Uterus (tissue), 4 donors: ENCODE results near the gene YAE1. TPM values are rescaled to one million over a fixed set of nuclear protein-coding genes. Genes with fewer than 3 reads are reported as not detected.

Experiments used
- DNase-seq, 2 donors: peaks; one replicate each; pipeline ENCODE4 v3.0.0-alpha.2; 2019 to 2020
- H3K27ac ChIP-seq, 2 donors: fragments of 200-600 bp; sonication (generic); 1 replicate in 1 of 2; 2 replicates in 1 of 2; pipeline ENCODE4 v1.5.1; 2016 to 2018
- H3K27me3 ChIP-seq, 2 donors: fragments of 200-600 bp; sonication (generic); one replicate each; pipeline ENCODE4 v1.5.1; 2018 to 2019; ENCODE audit warnings: control low read depth in 1 of 2
- H3K36me3 ChIP-seq, 2 donors: fragments of 200-600 bp; sonication (generic); one replicate each; pipeline ENCODE4 v1.5.1; 2019; ENCODE audit warnings: control low read depth in 1 of 2
- H3K4me1 ChIP-seq, 2 donors: fragments of 200-600 bp; sonication (generic); one replicate each; pipeline ENCODE4 v1.5.1; 2018 to 2019; ENCODE audit warnings: control low read depth in 1 of 2
- H3K4me3 ChIP-seq, 2 donors: fragments of 200-600 bp; sonication (generic); 1 replicate in 1 of 2; 2 replicates in 1 of 2; pipeline ENCODE4 v1.5.1; 2018 to 2019; ENCODE audit warnings: mild to moderate bottlenecking in 1 of 2
- H3K9me3 ChIP-seq, 2 donors: fragments of 200-600 bp; sonication (generic); one replicate each; pipeline ENCODE4 v1.5.1; 2019; ENCODE audit warnings: control low read depth in 1 of 2
- POLR2A ChIP-seq, 2 donors: fragments of 450-650 bp; IDR thresholded peaks; one replicate each; pipeline ENCODE4 v1.6.1; 2016; ENCODE audit warnings: antibody characterized with exemption in 2 of 2, mild to moderate bottlenecking in 1 of 2, moderate library complexity in 1 of 2
- intact Hi-C: fragments of 100-400 bp; cut with DNase I; formaldehyde crosslinking; loops from one replicate; pipeline ENCODE4 v1.15.1; 2023; ENCODE audit warnings: low total_unique reads
- total RNA-seq, 4 donors: library from RNA; depleted of rRNA in 3 of 4; stranded (reverse); fragments of >200 nt in 3 of 4; gene quantifications; one replicate each; pipeline versions ENCODE4 v1.1.0 to v1.2.4, GENCODE V29; 2014 to 2023
- TF ChIP-seq, protein P1 (sequence below), 4 experiments: fragments of 200-600 bp in 2 of 4; fragments of 450-650 bp in 2 of 4; sonication (generic) in 2 of 4; IDR thresholded peaks; one replicate each; pipeline ENCODE4 v1.5.1; 2016 to 2019; ENCODE audit warnings: antibody characterized with exemption in 4 of 4, mild to moderate bottlenecking in 2 of 4, moderate library complexity in 1 of 4
- donor health status: DM: yes; HTN: yes; CAD: no.

YAE1 gene
- total RNA-seq, 4 donors from 2014 or later = 16.8 to 54.2 (median 41.7) TPM

- Histone ChIP-seq H3K27ac (no peak overlapping the region), H3K36me3 (no peaks in the 10 kb centered on the region), H3K9me3 (no peaks in the 10 kb centered on the region), H3K27me3 (no peaks in the 10 kb centered on the region), H3K4me1 (no peaks in the 10 kb centered on the region), H3K4me3 (no peak overlapping the region)
- intact Hi-C loops = no loop called here
- TF ChIP-seq, protein P1, sequence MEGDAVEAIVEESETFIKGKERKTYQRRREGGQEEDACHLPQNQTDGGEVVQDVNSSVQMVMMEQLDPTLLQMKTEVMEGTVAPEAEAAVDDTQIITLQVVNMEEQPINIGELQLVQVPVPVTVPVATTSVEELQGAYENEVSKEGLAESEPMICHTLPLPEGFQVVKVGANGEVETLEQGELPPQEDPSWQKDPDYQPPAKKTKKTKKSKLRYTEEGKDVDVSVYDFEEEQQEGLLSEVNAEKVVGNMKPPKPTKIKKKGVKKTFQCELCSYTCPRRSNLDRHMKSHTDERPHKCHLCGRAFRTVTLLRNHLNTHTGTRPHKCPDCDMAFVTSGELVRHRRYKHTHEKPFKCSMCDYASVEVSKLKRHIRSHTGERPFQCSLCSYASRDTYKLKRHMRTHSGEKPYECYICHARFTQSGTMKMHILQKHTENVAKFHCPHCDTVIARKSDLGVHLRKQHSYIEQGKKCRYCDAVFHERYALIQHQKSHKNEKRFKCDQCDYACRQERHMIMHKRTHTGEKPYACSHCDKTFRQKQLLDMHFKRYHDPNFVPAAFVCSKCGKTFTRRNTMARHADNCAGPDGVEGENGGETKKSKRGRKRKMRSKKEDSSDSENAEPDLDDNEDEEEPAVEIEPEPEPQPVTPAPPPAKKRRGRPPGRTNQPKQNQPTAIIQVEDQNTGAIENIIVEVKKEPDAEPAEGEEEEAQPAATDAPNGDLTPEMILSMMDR (IDR thresholded peaks at IDR 0.05) = no peak
- no peak for TF ChIP-seq POLR2A (IDR thresholded peaks at IDR 0.05)
- no peak for DNase-seq
These were observed 38.9 kb downstream of the YAE1 start for GRCh38 chr7:39605087-39605486.

GRCh38 chr7:39606352-39606751 is 40.1 kb downstream of the YAE1 start:
- intact Hi-C loops = no loop called here
- no peaks in the 10 kb centered on the region for H3K27me3 ChIP-seq
- no peak for DNase-seq
- TF ChIP-seq, protein P1 (IDR thresholded peaks at IDR 0.05) = no peak
- no peak for TF ChIP-seq POLR2A (IDR thresholded peaks at IDR 0.05)
- no peak overlapping the region for H3K27ac ChIP-seq
- H3K36me3 ChIP-seq = no peaks in the 10 kb centered on the region
- no peak overlapping the region for H3K4me3 ChIP-seq
- no peaks in the 10 kb centered on the region for H3K4me1 ChIP-seq
- no peaks in the 10 kb centered on the region for H3K9me3 ChIP-seq

DNA sequence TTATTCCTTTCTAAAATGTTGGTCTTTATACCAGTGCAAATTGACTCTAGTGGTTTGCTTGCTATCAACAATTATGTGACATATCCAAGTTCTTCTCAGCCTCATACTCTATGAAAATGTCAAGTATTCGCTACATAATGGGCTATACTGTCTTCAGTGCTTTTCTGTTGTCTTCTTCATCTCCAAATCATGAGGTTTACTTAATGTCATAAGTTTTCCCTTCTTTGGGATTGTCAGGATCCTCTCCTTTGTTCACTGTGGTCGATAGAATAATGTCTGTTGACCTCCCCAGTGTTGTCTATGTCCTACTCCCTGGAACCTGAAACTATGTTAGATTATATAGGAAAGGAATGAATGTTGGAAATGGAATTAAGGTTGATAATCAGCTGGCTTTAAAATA is 40.7 kb downstream of the YAE1 start:
- Histone ChIP-seq H3K4me3 (no peak overlapping the region), H3K27ac (no peak overlapping the region), H3K27me3 (no peaks in the 10 kb centered on the region), H3K36me3 (no peaks in the 10 kb centered on the region), H3K4me1 (no peaks in the 10 kb centered on the region), H3K9me3 (no peaks in the 10 kb centered on the region)
- no peak for DNase-seq
- intact Hi-C loops = no loop called here
- no peak for TF ChIP-seq POLR2A (IDR thresholded peaks at IDR 0.05)

DNA sequence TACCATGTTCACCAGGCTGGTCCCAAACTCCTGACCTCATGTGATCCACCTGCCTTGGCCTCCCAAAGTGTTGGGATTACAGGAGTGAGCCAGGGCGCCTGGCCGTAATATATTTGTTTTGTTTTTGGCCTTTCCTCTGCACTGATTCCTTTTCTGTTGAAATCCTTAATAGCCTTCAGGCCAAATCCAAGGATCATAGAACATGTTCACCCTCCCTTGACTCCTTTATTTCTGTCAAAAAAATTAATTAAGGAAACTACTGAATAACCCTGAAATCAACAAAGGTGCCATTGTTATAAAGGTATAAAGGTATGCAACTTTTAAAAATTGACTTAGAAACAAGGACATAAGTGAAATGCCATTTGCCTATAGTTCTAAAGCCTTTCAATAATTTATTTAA is 41.7 kb downstream of the YAE1 start:
- H3K9me3 ChIP-seq = no peaks in the 10 kb centered on the region
- H3K36me3 ChIP-seq = no peaks in the 10 kb centered on the region
- TF ChIP-seq POLR2A (IDR thresholded peaks at IDR 0.05) = no peak
- TF ChIP-seq, protein P1 (IDR thresholded peaks at IDR 0.05) = no peak
- no peaks in the 10 kb centered on the region for H3K27me3 ChIP-seq
- H3K4me3 ChIP-seq = no peak overlapping the region
- no peak for DNase-seq
- H3K27ac ChIP-seq = no peak overlapping the region
- intact Hi-C loops = no loop called here
- H3K4me1 ChIP-seq = no peaks in the 10 kb centered on the region

DNA sequence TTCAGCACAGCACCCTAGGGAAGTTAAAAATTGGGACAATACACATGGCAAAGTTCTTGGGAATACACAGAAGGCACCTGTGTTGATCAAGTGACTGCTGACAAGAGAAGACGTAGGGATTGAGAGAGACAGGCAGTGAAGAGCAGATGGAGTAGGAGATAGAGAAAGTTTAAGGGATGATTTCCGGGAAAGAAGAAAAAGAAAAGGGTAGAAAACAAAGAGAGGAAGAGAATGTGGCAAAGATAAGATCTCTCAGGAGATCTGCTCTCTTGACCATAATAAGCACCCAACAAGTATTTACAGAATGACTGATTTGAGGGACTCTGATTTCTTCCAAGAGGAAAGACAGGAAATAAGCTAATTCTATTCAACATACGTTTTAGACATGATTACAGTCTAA is 42.1 kb downstream of the YAE1 start:
- H3K27ac ChIP-seq = no peak overlapping the region
- no peak overlapping the region for H3K4me3 ChIP-seq

More for the DNA sequence above, 42.1 kb downstream of the YAE1 start:
- intact Hi-C loops = no loop called here
- Histone ChIP-seq H3K36me3 (no peaks in the 10 kb centered on the region), H3K27me3 (no peaks in the 10 kb centered on the region), H3K9me3 (no peaks in the 10 kb centered on the region), H3K4me1 (no peaks in the 10 kb centered on the region)
- TF ChIP-seq, protein P1 (IDR thresholded peaks at IDR 0.05) = no peak
- TF ChIP-seq POLR2A (IDR thresholded peaks at IDR 0.05) = no peak
- no peak for DNase-seq
